Nephron (organoid): ENCODE measurements around the gene SPAG17.

Experiments
- H3K27ac Mint-ChIP-seq, 3 experiments: 2 replicates each; pipeline ENCODE4 v1.8.0; 2020; ENCODE audit warnings: mixed read lengths in 3 of 3, mild to moderate bottlenecking in 2 of 3, moderate library complexity in 1 of 3
- H3K27me3 Mint-ChIP-seq: 2 replicates; pipeline ENCODE4 v1.8.0; 2021; ENCODE audit warnings: low read depth, mild to moderate bottlenecking, moderate library complexity, mixed read lengths
- H3K36me3 Mint-ChIP-seq: 2 replicates; pipeline ENCODE4 v1.8.0; 2020; ENCODE audit warnings: low read depth, mixed read lengths
- H3K4me1 Mint-ChIP-seq: 2 replicates; pipeline ENCODE4 v1.8.0; 2020; ENCODE audit warnings: mixed read lengths
- H3K4me3 Mint-ChIP-seq, 3 experiments: 2 replicates each; pipeline ENCODE4 v1.8.0; 2020; ENCODE audit warnings: mild to moderate bottlenecking in 3 of 3, mixed read lengths in 3 of 3, moderate library complexity in 2 of 3
- H3K9me3 Mint-ChIP-seq: 2 replicates; pipeline ENCODE4 v1.8.0; 2020; ENCODE audit warnings: mixed read lengths
- CTCF ChIP-seq, 3 experiments: fragments of 200-600 bp; sonication (generic); IDR thresholded peaks; one replicate each; pipeline ENCODE4 v1.5.0; 2021; ENCODE audit warnings: antibody characterized with exemption in 3 of 3; ENCODE audit not compliant: unreplicated experiment in 3 of 3

The SPAG17 gene

GRCh38 chr1:118144684-118145083 is 40.3 kb downstream of the SPAG17 start:
- TF ChIP-seq CTCF (IDR thresholded peaks at IDR 0.05; ENCODE audit: unreplicated experiment in 3 of 3), result no peak
- peak overlapping the region; percentile 5 to 67 (median 26) for H3K27ac Mint-ChIP-seq
- no peaks in the 10 kb centered on the region for H3K36me3 Mint-ChIP-seq
- H3K4me3 Mint-ChIP-seq, result no peak overlapping the region
- no peaks in the 10 kb centered on the region for H3K9me3 Mint-ChIP-seq
- peaks cover 5% of the 10 kb centered on the region for H3K4me1 Mint-ChIP-seq
- no peaks in the 10 kb centered on the region for H3K27me3 Mint-ChIP-seq

- TF ChIP-seq CTCF (IDR thresholded peaks at IDR 0.05; ENCODE audit: unreplicated experiment in 3 of 3), result no peak
- Mint-ChIP-seq H3K9me3 (no peaks in the 10 kb centered on the region), H3K4me3 (no peak overlapping the region), H3K27me3 (no peaks in the 10 kb centered on the region), H3K27ac (peak overlapping the region in 2 of 3 experiments; percentile 5 to 67), H3K4me1 (peaks cover 5% of the 10 kb centered on the region), H3K36me3 (no peaks in the 10 kb centered on the region)
Observed at GRCh38 chr1:118143831-118144230, 41.2 kb downstream of the SPAG17 start.

- no peak overlapping the region for H3K27ac Mint-ChIP-seq
- peaks cover 6% of the 10 kb centered on the region for H3K4me1 Mint-ChIP-seq
- no peak for TF ChIP-seq CTCF (IDR thresholded peaks at IDR 0.05; ENCODE audit: unreplicated experiment in 3 of 3)
- no peaks in the 10 kb centered on the region for H3K9me3 Mint-ChIP-seq
- no peaks in the 10 kb centered on the region for H3K36me3 Mint-ChIP-seq
- no peak overlapping the region for H3K4me3 Mint-ChIP-seq
- H3K27me3 Mint-ChIP-seq, result no peaks in the 10 kb centered on the region
Observed at GRCh38 chr1:118143121-118143520, 41.9 kb downstream of the SPAG17 start.

- peaks cover 10% of the 10 kb centered on the region for H3K4me1 Mint-ChIP-seq
- H3K27me3 Mint-ChIP-seq, result no peaks in the 10 kb centered on the region
- no peak overlapping the region for H3K4me3 Mint-ChIP-seq
- no peak for TF ChIP-seq CTCF (IDR thresholded peaks at IDR 0.05; ENCODE audit: unreplicated experiment in 3 of 3)
- H3K27ac Mint-ChIP-seq, result no peak overlapping the region
- H3K9me3 Mint-ChIP-seq, result no peaks in the 10 kb centered on the region
- H3K36me3 Mint-ChIP-seq, result no peaks in the 10 kb centered on the region
Observed at GRCh38 chr1:118142546-118142945, 42.5 kb downstream of the SPAG17 start.

GRCh38 chr1:118137900-118138299 is 47.1 kb downstream of the SPAG17 start:
- no peak overlapping the region for H3K27ac Mint-ChIP-seq
- peaks cover 32% of the 10 kb centered on the region for H3K4me1 Mint-ChIP-seq
- H3K9me3 Mint-ChIP-seq, result no peaks in the 10 kb centered on the region
- no peaks in the 10 kb centered on the region for H3K27me3 Mint-ChIP-seq
- H3K36me3 Mint-ChIP-seq, result no peaks in the 10 kb centered on the region
- H3K4me3 Mint-ChIP-seq, result no peak overlapping the region
- no peak for TF ChIP-seq CTCF (IDR thresholded peaks at IDR 0.05; ENCODE audit: unreplicated experiment in 3 of 3)

GRCh38 chr1:118136187-118136941 is 48.7 kb downstream of the SPAG17 start:
- H3K36me3 Mint-ChIP-seq, result no peaks in the 10 kb centered on the region
- no peak for TF ChIP-seq CTCF (IDR thresholded peaks at IDR 0.05; ENCODE audit: unreplicated experiment in 3 of 3)
- no peaks in the 10 kb centered on the region for H3K9me3 Mint-ChIP-seq
- H3K4me3 Mint-ChIP-seq, result peak overlapping the region in 1 of 3 experiments; percentile 50
- H3K27me3 Mint-ChIP-seq, result no peaks in the 10 kb centered on the region
- peaks cover 32% of the 10 kb centered on the region for H3K4me1 Mint-ChIP-seq
- H3K27ac Mint-ChIP-seq, result peak overlapping the region in 2 of 3 experiments; percentile 51 to 67
